ENCODE measurements around the gene MAP4K4. TPM values are rescaled to one million over a fixed set of nuclear protein-coding genes. Genes with fewer than 3 reads are reported as not detected.
A peak's percentile ranks its signal among the peaks of the same experiment; 100 is the strongest.

Gene MAP4K4
- total and polyA plus RNA-seq, 2 of the 13 experiments (the other 11 are each of a cell fraction or from before 2014, with no cell fraction given) = 105 to 264 TPM

- Histone ChIP-seq H3K9me3 (ENCODE audit: low read length) (no peaks in the 10 kb centered on the region), H3K36me3 (replicated peaks in 1 of 2; ENCODE audit: control insufficient read depth in 1 of 2, insufficient read depth in 2 of 2, low read length in 2 of 2) (peaks cover 6 to 10% of the 10 kb centered on the region in 2 experiments; a peak in 3 of 5 replicates), H3K4me3 (replicated peaks in 1 of 3; ENCODE audit: insufficient read depth in 1 of 3, low read depth in 2 of 3, low read length in 3 of 3) (0 out of 6 replicates have a peak overlapping the region, but pooled peaks of 1 of the 3 experiments have one; percentile 18), H3K27ac (ENCODE audit: extremely low read length, insufficient read depth, low read length) (peak overlapping the region; percentile 22), H3K79me2 (ENCODE audit: insufficient read depth, low read length) (peaks cover 79% of the 10 kb centered on the region), H3K4me2 (ENCODE audit: low read depth, low read length) (peak overlapping the region; percentile 48), H3K27me3 (ENCODE audit: control insufficient read depth in 1 of 2, insufficient read depth in 2 of 2, low read length in 2 of 2) (no peaks in the 10 kb centered on the region), H3K4me1 (ENCODE audit: insufficient read depth, low read length) (peaks cover 81% of the 10 kb centered on the region), H4K20me1 (ENCODE audit: insufficient read depth, low read length) (peaks cover 56% of the 10 kb centered on the region), H3K9ac (ENCODE audit: insufficient read depth, low read depth, low read length) (no peak overlapping the region), H2AFZ (ENCODE audit: low read length) (no peak overlapping the region)
- FAIRE-seq (no peak), DNase-seq (ENCODE audit: low spot score) (peak; percentile 32), ATAC-seq (no peak; the same call in 2 of the 3 replicates)
- ChIA-PET POLR2A (interaction anchor here (0.6 to 1.9 kb wide), 9 partner anchors 8 to 244 kb away, joined by 3 to 6 read pairs (median 3); partner anchors contain the start of gene MAP4K4), CTCF (ENCODE audit: low intra/inter-chr PET ratio, low total read pairs) (no interaction called here)
- intact Hi-C loops (cut with micrococcal nuclease; ENCODE audit: unreplicated experiment) = no loop called here
- in situ Hi-C loops (cut with HindIII; ENCODE audit: extremely low pct_ligation_motif_present, low pct_unique_long_range_greater_than_20kb) = no loop called here
- 53% methylated on average over 4 of the region's 4 CpGs for WGBS (ENCODE audit: low lambda C conversion rate)
- no TSS peak for BruUV-seq (replicated peaks)
- TF ChIP-seq MAFK (conservative IDR thresholded peaks at IDR 0.05 in 1 of 2, IDR thresholded peaks at IDR 0.05 in 1 of 2; ENCODE audit: low read length in 2 of 2) = no peak
- TF ChIP-seq ZNF646 (CRISPR knock-in tag; IDR thresholded peaks at IDR 0.05) = peak; percentile 94
- TF ChIP-seq MXD4 (CRISPR knock-in tag; IDR thresholded peaks at IDR 0.05) = no peak
- no peak for TF ChIP-seq SOX6 (IDR thresholded peaks at IDR 0.05)
- peak; percentile 53; the same call in 1 of the 2 replicates for TF ChIP-seq SOX6 (CRISPR knock-in tag; IDR thresholded peaks at IDR 0.05)
- no peak for TF ChIP-seq TCF12 (IDR thresholded peaks at IDR 0.05)
- TF ChIP-seq TCF12 (CRISPR knock-in tag; IDR thresholded peaks at IDR 0.05) = no peak
- peak; percentile 79 for TF ChIP-seq RBM22 (optimal IDR thresholded peaks at IDR 0.05; ENCODE audit: low read length)
- TF ChIP-seq, protein P1, sequence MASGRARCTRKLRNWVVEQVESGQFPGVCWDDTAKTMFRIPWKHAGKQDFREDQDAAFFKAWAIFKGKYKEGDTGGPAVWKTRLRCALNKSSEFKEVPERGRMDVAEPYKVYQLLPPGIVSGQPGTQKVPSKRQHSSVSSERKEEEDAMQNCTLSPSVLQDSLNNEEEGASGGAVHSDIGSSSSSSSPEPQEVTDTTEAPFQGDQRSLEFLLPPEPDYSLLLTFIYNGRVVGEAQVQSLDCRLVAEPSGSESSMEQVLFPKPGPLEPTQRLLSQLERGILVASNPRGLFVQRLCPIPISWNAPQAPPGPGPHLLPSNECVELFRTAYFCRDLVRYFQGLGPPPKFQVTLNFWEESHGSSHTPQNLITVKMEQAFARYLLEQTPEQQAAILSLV (CRISPR knock-in tag; IDR thresholded peaks at IDR 0.05; ENCODE audit: borderline replicate concordance) = no peak
Observed at GRCh38 chr2:101745711-101746694, 48.5 kb downstream of the MAP4K4 start.
